Measurements from ENCODE around the gene FHL5.

The FHL5 gene

DNA sequence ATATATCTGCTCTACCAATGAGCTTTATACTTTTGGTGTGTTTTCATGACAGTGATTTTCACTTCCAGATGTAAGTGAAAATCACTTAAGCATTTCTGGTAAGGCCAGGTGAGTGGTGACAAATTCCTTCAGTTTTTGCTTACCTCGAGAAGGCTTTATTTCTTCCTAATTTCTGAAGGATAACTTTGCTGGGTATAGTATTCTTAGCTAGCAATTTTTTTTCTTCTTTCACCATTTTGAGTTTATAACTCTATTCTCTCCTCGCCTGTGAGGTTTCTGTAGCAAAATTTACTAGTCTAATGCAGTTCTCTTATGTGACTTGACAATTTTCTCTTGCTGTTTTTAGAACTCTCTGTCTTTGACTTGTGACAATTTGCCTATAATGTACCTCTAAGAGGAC lies 7.1 kb downstream of the FHL5 start:
- Mint-ChIP-seq H3K27ac (no peak overlapping the region), H3K9me3 (peaks cover 24% of the 10 kb centered on the region), H3K36me3 (ENCODE audit: low read depth) (no peaks in the 10 kb centered on the region), H3K27me3 (ENCODE audit: low read depth) (peaks cover 17% of the 10 kb centered on the region), H3K4me1 (ENCODE audit: low read depth) (no peaks in the 10 kb centered on the region), H3K4me3 (no peak overlapping the region)

- peaks cover 12% of the 10 kb centered on the region for H3K27me3 Mint-ChIP-seq (ENCODE audit: low read depth)
- H3K4me1 Mint-ChIP-seq (ENCODE audit: low read depth), result no peaks in the 10 kb centered on the region
- no peak overlapping the region for H3K4me3 Mint-ChIP-seq
- H3K9me3 Mint-ChIP-seq, result peaks cover 24% of the 10 kb centered on the region
- H3K27ac Mint-ChIP-seq, result no peak overlapping the region
- no peaks in the 10 kb centered on the region for H3K36me3 Mint-ChIP-seq (ENCODE audit: low read depth)
Observed at GRCh38 chr6:96571551-96571950, 8.6 kb downstream of the FHL5 start.

GRCh38 chr6:96575359-96575758 lies 12.4 kb downstream of the FHL5 start:
- Mint-ChIP-seq H3K27ac (no peak overlapping the region), H3K9me3 (peaks cover 13% of the 10 kb centered on the region), H3K27me3 (ENCODE audit: low read depth) (peaks cover 7% of the 10 kb centered on the region), H3K4me1 (ENCODE audit: low read depth) (no peaks in the 10 kb centered on the region), H3K36me3 (ENCODE audit: low read depth) (no peaks in the 10 kb centered on the region), H3K4me3 (no peak overlapping the region)

GRCh38 chr6:96576221-96576620 lies 13.3 kb downstream of the FHL5 start:
- Mint-ChIP-seq H3K4me1 (ENCODE audit: low read depth) (no peaks in the 10 kb centered on the region), H3K4me3 (no peak overlapping the region), H3K9me3 (peaks cover 6% of the 10 kb centered on the region), H3K27ac (no peak overlapping the region), H3K36me3 (ENCODE audit: low read depth) (no peaks in the 10 kb centered on the region), H3K27me3 (ENCODE audit: low read depth) (peaks cover 7% of the 10 kb centered on the region)

DNA sequence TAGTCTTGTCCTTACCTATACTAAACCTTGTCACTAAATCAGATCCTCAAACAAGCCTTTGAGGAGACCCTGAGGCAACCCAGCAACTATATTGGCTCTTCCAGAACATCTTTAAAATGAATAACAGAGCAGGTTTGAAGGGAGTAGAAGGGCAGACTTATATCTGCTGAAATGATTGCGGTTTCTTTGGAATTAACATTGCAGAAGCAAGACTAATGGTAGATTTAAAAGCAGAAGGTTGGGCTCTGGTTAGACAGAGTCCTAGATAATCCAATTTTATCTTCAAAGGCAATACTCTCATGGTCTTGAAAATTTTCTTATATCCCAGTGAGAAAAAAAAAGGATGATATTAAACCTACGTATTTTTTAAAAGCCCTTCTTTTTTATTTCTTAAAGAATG lies 19.1 kb downstream of the FHL5 start:
- Mint-ChIP-seq H3K4me3 (no peak overlapping the region), H3K9me3 (no peaks in the 10 kb centered on the region), H3K27ac (no peak overlapping the region), H3K36me3 (ENCODE audit: low read depth) (no peaks in the 10 kb centered on the region), H3K4me1 (ENCODE audit: low read depth) (no peaks in the 10 kb centered on the region), H3K27me3 (ENCODE audit: low read depth) (peaks cover 17% of the 10 kb centered on the region)

DNA sequence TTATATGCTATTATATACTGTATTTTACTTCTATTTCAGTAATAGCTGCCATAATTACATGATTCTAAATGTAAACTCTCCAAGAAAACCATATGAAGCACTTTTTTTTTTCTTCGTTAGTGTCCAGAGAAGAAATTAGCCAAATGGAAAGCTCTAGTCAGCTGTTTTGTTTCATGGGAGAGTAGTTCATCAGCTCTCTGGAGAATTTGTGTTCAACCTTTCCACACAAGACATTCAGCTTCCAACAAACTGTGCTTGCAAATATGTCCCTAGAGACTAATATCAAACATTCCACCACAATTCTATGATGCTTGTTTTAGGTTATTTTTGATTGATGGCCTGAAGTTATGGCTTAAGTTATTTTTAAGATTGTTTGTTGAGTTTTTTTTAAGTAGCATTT lies 19.5 kb downstream of the FHL5 start:
- H3K4me3 Mint-ChIP-seq, result no peak overlapping the region
- H3K9me3 Mint-ChIP-seq, result no peaks in the 10 kb centered on the region
- no peak overlapping the region for H3K27ac Mint-ChIP-seq
- no peaks in the 10 kb centered on the region for H3K4me1 Mint-ChIP-seq (ENCODE audit: low read depth)
- H3K36me3 Mint-ChIP-seq (ENCODE audit: low read depth), result no peaks in the 10 kb centered on the region
- peaks cover 14% of the 10 kb centered on the region for H3K27me3 Mint-ChIP-seq (ENCODE audit: low read depth)

- Mint-ChIP-seq H3K9me3 (no peaks in the 10 kb centered on the region), H3K27ac (no peak overlapping the region), H3K27me3 (ENCODE audit: low read depth) (no peaks in the 10 kb centered on the region), H3K4me1 (ENCODE audit: low read depth) (no peaks in the 10 kb centered on the region), H3K4me3 (no peak overlapping the region), H3K36me3 (ENCODE audit: low read depth) (no peaks in the 10 kb centered on the region)
Observed at GRCh38 chr6:96604420-96604819, 41.5 kb downstream of the FHL5 start.

GRCh38 chr6:96608074-96608473 lies 45.1 kb downstream of the FHL5 start:
- Mint-ChIP-seq H3K9me3 (no peaks in the 10 kb centered on the region), H3K36me3 (ENCODE audit: low read depth) (no peaks in the 10 kb centered on the region), H3K4me1 (ENCODE audit: low read depth) (no peaks in the 10 kb centered on the region), H3K4me3 (no peak overlapping the region), H3K27me3 (ENCODE audit: low read depth) (peaks cover 5% of the 10 kb centered on the region), H3K27ac (no peak overlapping the region)

DNA sequence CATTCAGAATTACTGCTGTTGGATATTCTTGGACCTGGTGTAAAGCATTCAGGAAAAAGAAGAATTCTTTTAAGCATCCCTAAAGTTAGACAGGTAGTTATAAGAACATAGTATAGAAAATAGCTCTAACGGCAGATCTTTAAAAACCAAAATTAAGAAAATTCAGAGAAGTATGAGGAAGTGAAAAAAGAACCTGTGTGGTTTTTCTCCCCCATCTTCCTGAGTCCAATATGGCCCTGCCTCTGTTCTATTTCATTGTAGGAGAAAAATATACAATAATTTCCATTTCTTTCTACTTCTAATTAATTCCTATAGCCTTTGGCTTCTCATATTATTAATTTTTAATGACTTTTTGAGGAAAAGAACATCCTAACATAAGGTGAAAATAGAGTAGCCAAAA lies 47.1 kb downstream of the FHL5 start:
- no peak overlapping the region for H3K27ac Mint-ChIP-seq
- peaks cover 5% of the 10 kb centered on the region for H3K27me3 Mint-ChIP-seq (ENCODE audit: low read depth)
- no peaks in the 10 kb centered on the region for H3K36me3 Mint-ChIP-seq (ENCODE audit: low read depth)
- no peaks in the 10 kb centered on the region for H3K4me1 Mint-ChIP-seq (ENCODE audit: low read depth)
- no peaks in the 10 kb centered on the region for H3K9me3 Mint-ChIP-seq
- H3K4me3 Mint-ChIP-seq, result no peak overlapping the region

- Mint-ChIP-seq H3K4me3 (no peak overlapping the region), H3K4me1 (ENCODE audit: low read depth) (no peaks in the 10 kb centered on the region), H3K9me3 (no peaks in the 10 kb centered on the region), H3K36me3 (ENCODE audit: low read depth) (no peaks in the 10 kb centered on the region), H3K27ac (no peak overlapping the region), H3K27me3 (ENCODE audit: low read depth) (peaks cover 5% of the 10 kb centered on the region)
Observed at GRCh38 chr6:96611342-96611991, 48.5 kb downstream of the FHL5 start.

DNA sequence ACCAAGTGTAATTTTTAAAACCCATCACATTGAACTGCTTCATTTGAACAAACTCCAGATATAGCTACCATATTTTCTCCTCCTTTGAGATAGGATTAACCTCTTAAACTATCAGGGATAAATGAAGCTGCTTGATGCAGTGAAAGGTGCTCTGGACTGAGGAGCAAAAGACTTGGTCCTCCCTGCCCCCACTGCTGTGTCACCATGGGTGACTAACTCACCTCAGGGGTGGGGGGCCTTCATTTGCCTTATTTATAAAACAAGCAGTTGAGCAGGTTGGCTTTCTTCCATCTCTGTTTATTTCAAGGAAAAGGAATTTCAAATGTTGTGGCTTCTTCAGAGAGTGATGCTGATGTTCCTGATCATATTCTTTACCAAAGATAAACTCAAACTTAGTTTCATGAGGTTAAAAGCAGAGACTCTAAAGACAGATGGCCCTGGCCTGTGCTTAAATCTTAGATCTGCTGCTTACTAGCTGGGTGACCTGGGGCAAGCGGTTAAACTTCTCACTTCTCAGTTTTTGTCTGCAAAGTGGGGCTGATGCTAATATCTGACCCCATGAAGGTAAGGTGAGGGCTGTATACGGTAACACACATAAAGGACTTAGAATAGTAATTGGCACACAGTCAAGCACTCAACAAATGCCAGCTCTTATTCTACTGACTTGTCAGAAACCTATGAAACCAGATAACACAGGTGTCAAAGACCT lies 50.5 kb downstream of the FHL5 start:
- H3K36me3 Mint-ChIP-seq (ENCODE audit: low read depth), result no peaks in the 10 kb centered on the region

GRCh38 chr6:96620851-96621250 lies 57.9 kb downstream of the FHL5 start:
- no peaks in the 10 kb centered on the region for H3K36me3 Mint-ChIP-seq (ENCODE audit: low read depth)
- H3K9me3 Mint-ChIP-seq, result no peaks in the 10 kb centered on the region
- H3K4me3 Mint-ChIP-seq, result no peak overlapping the region
- peaks cover 16% of the 10 kb centered on the region for H3K27me3 Mint-ChIP-seq (ENCODE audit: low read depth)
- H3K4me1 Mint-ChIP-seq (ENCODE audit: low read depth), result peaks cover 1% of the 10 kb centered on the region
- H3K27ac Mint-ChIP-seq, result no peak overlapping the region

More for the DNA sequence above, 50.5 kb downstream of the FHL5 start:
- Mint-ChIP-seq H3K4me1 (ENCODE audit: low read depth) (no peaks in the 10 kb centered on the region), H3K27ac (no peak overlapping the region), H3K4me3 (no peak overlapping the region), H3K27me3 (ENCODE audit: low read depth) (peaks cover 5% of the 10 kb centered on the region), H3K9me3 (no peaks in the 10 kb centered on the region)

DNA sequence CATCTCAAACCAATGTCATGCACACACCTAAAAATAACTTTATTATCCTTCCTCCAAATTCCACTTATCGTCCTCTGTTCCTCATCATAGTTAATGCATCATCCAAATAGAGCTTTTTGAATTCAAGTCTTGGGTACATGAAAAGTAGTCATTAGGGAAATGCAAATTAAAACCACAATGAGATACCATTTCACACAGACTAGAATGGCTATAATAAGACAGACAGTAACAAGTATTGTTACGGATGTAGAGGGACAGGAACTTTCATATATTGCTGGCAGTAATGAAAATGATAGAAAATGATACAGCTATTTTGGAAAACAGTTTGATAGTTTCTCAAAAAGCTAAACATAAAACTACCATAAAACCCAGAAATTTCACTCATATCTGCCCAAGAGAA lies 59.1 kb downstream of the FHL5 start:
- H3K4me3 Mint-ChIP-seq, result no peak overlapping the region
- H3K4me1 Mint-ChIP-seq (ENCODE audit: low read depth), result peaks cover 1% of the 10 kb centered on the region
- H3K27ac Mint-ChIP-seq, result no peak overlapping the region
- H3K36me3 Mint-ChIP-seq (ENCODE audit: low read depth), result no peaks in the 10 kb centered on the region
- no peaks in the 10 kb centered on the region for H3K9me3 Mint-ChIP-seq
- peaks cover 16% of the 10 kb centered on the region for H3K27me3 Mint-ChIP-seq (ENCODE audit: low read depth)

- Mint-ChIP-seq H3K4me1 (ENCODE audit: low read depth) (peaks cover 1% of the 10 kb centered on the region), H3K9me3 (no peaks in the 10 kb centered on the region), H3K4me3 (no peak overlapping the region), H3K27me3 (ENCODE audit: low read depth) (peaks cover 16% of the 10 kb centered on the region), H3K27ac (no peak overlapping the region), H3K36me3 (ENCODE audit: low read depth) (no peaks in the 10 kb centered on the region)
Observed at GRCh38 chr6:96624957-96625356, 62.0 kb downstream of the FHL5 start.

- Mint-ChIP-seq H3K27me3 (ENCODE audit: low read depth) (peaks cover 12% of the 10 kb centered on the region), H3K27ac (no peak overlapping the region), H3K4me3 (no peak overlapping the region), H3K9me3 (no peaks in the 10 kb centered on the region), H3K36me3 (ENCODE audit: low read depth) (no peaks in the 10 kb centered on the region), H3K4me1 (ENCODE audit: low read depth) (peaks cover 1% of the 10 kb centered on the region)
Observed at GRCh38 chr6:96626759-96627364, 63.9 kb downstream of the FHL5 start.
